Measurements from ENCODE around the gene AP2A2.

Gene AP2A2

GRCh38 chr11:1055990-1056771 is 130.5 kb downstream of the AP2A2 start:
- no peak for DNase-seq (ENCODE audit: low read depth in 2 of 2)

GRCh38 chr11:1057806-1058205 is 132.1 kb downstream of the AP2A2 start:
- no peak for DNase-seq (ENCODE audit: low read depth in 2 of 2)

DNA sequence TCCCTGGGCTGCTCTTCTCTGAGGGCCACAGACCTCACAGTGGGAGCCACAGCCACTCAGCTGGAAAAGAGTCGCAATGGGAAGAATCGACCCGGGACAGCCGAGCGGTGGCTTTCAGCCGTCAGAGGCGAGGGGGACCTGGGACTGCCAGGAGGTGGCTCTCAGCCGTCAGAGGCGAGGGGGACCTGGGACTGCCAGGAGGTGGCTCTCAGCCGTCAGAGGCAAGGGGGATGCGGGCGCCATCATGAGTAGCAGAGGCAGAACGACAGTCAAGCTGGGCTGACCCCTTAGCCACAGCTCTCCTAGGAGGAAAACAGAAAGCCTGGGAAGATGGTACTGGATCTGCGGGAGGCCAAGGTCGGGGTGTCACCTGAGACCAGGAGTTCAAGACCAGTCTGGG is 134.1 kb downstream of the AP2A2 start:
- DNase-seq (ENCODE audit: low read depth in 2 of 2), result no peak

DNA sequence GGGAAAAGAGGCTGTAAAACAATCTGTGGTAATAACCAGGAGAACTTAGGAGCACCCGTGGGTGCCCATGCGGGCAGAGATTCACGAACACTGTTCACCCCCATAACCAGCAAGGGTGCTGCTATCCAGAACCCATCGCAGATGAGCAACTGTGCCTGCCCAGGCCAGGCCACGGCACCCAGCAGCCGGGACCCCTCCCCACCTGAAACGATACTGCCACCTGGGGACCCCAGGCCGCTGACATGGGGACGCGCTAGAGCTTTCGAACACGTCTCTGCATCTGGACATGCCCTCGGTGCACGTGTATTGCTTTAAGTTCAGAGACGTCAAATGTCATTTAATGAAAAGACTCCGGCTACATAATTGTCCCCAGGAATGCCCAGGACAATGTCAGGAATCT is 134.7 kb downstream of the AP2A2 start:
- no peak for DNase-seq (ENCODE audit: low read depth in 2 of 2)

DNA sequence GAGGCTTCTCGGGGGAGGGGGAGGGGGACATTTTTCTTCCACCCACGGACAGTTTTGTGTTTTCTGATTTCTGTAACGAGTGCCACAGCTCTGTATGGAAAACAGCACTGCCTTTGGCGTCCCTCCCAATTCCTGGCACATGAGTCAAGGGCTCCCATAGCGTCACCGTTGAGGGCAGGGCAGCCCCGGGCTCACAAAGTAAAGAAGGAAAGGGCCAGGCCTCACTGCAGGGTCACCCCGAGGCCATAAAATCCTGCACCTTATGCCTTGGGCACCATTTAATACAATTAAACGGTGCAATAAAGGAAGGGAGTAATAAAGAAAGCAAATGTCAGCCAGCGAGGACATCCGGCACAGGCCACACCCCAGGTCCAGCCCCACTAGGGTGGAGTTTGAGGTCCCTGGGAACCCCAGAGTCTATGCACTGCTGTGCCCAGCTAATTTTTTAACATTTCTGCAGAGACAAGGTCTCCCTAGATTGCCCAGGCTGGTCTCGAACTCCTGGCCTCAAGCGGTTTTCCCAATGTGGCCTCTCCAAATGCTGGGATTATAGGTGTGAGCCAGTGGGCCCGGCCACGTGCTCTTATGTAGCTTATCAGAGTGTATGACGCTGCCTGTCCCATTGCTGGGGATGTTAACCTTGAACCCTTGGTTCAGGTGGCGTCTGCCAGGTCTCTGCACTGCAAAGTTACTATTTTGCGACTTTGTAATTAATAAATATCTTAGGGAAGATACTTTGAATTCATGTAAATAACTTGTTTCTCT is 135.4 kb downstream of the AP2A2 start:
- no peak for DNase-seq (ENCODE audit: low read depth in 2 of 2)

Data from stimulated activated CD4-positive, alpha-beta T cell treated with anti-CD3 and anti-CD28 coated beads, Interleukin-1b, Interleukin-23, amount 100 ng/mL, for 1 hour (primary cell).